ENCODE measurements around the gene CYP27A1.

DNA sequence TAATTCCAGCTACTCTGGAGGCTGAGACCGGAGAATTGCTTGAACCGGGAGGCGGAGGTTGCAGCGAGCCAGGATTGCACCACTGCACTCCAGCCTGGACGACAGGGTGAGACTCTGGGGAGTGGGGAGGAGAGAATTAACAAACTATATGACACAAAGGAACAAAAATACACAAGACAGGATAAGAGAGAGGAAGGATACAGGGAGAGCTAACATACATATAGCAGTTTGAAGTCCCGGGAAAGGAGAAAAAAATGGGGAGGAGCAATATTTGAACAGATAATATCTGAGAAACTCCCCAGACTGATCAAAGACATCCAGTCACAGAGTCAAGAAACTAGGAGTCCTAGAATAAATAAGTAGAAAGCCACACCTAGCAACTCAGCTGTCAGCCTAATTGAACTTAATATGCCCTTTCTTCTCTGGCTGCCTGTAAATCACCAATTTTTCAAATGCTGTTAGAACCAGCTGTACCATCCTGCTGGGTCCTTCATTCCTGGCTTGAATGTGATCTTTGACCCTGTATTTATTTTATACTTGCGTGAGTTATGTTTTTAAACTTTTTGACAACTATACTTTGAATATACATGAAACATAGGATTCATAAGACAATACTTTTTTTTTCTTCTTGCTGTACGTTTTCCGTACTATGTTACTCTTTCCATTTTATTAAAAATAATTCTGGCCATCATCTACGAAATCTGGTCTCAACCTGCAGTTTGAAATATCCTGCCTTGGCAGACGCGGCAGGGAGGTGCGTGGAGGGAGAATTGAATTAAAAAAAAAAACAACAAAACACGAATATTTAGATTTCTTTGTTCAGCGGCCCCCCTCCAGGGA lies 876 bp upstream of the CYP27A1 start:
- TF ChIP-seq, protein P1, sequence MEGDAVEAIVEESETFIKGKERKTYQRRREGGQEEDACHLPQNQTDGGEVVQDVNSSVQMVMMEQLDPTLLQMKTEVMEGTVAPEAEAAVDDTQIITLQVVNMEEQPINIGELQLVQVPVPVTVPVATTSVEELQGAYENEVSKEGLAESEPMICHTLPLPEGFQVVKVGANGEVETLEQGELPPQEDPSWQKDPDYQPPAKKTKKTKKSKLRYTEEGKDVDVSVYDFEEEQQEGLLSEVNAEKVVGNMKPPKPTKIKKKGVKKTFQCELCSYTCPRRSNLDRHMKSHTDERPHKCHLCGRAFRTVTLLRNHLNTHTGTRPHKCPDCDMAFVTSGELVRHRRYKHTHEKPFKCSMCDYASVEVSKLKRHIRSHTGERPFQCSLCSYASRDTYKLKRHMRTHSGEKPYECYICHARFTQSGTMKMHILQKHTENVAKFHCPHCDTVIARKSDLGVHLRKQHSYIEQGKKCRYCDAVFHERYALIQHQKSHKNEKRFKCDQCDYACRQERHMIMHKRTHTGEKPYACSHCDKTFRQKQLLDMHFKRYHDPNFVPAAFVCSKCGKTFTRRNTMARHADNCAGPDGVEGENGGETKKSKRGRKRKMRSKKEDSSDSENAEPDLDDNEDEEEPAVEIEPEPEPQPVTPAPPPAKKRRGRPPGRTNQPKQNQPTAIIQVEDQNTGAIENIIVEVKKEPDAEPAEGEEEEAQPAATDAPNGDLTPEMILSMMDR (IDR thresholded peaks at IDR 0.05 in 8 of 11, conservative IDR thresholded peaks at IDR 0.05 in 3 of 11): no peak
- TF ChIP-seq POLR2A (IDR thresholded peaks at IDR 0.05): no peak
